Measurements from ENCODE around the gene AFDN. TPM values are rescaled to one million over a fixed set of nuclear protein-coding genes. Genes with fewer than 3 reads are reported as not detected.

The AFDN gene
- total and polyA plus RNA-seq, 9 donors: 24.4 to 266 (median 86.6) TPM

DNA sequence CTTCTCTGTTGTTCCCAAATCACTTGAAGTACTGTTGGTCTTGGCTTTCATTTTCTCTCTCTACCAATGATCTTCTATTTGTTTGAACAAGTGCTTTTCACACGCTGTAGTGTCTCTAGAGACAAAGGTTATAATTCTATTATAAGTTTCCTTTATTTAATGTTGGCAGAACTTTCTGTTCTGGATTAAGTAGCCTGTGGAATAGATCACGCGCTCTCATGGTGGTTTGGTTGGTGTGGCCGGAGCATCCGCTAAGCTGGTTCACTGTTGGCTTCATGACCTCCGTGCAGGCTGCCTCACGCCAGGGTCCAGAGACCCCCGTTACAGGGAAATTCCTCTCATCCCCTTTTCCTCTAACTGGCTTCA lies 139.8 kb downstream of the AFDN start:
- no peaks in the 10 kb centered on the region for H3K27me3 ChIP-seq
- H3K27ac ChIP-seq: no peak overlapping the region
- H3K4me1 ChIP-seq (ENCODE audit: insufficient read depth): no peaks in the 10 kb centered on the region
- H3K4me3 ChIP-seq: no peak overlapping the region
- H3K9me3 ChIP-seq: no peaks in the 10 kb centered on the region
- H3K36me3 ChIP-seq: no peaks in the 10 kb centered on the region
- no peak for DNase-seq
- intact Hi-C loops (cut with DNase I): no loop called here
- WGBS, 3 donors: 94 to 98% (median 95%) methylated on average over 8 of the region's 8 CpGs
- TF ChIP-seq EP300 (IDR thresholded peaks at IDR 0.05) (no peak), POLR2A (IDR thresholded peaks at IDR 0.05) (no peak)
- TF ChIP-seq, protein P1, sequence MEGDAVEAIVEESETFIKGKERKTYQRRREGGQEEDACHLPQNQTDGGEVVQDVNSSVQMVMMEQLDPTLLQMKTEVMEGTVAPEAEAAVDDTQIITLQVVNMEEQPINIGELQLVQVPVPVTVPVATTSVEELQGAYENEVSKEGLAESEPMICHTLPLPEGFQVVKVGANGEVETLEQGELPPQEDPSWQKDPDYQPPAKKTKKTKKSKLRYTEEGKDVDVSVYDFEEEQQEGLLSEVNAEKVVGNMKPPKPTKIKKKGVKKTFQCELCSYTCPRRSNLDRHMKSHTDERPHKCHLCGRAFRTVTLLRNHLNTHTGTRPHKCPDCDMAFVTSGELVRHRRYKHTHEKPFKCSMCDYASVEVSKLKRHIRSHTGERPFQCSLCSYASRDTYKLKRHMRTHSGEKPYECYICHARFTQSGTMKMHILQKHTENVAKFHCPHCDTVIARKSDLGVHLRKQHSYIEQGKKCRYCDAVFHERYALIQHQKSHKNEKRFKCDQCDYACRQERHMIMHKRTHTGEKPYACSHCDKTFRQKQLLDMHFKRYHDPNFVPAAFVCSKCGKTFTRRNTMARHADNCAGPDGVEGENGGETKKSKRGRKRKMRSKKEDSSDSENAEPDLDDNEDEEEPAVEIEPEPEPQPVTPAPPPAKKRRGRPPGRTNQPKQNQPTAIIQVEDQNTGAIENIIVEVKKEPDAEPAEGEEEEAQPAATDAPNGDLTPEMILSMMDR (IDR thresholded peaks at IDR 0.05): no peak

- DNase-seq: no peak
- TF ChIP-seq, protein P1 (IDR thresholded peaks at IDR 0.05): no peak
- no peak for TF ChIP-seq EP300 (IDR thresholded peaks at IDR 0.05)
- TF ChIP-seq POLR2A (IDR thresholded peaks at IDR 0.05): no peak
- intact Hi-C loops (cut with DNase I): no loop called here
Measured at GRCh38 chr6:167968091-167968490, 141.4 kb downstream of the AFDN start.

DNA sequence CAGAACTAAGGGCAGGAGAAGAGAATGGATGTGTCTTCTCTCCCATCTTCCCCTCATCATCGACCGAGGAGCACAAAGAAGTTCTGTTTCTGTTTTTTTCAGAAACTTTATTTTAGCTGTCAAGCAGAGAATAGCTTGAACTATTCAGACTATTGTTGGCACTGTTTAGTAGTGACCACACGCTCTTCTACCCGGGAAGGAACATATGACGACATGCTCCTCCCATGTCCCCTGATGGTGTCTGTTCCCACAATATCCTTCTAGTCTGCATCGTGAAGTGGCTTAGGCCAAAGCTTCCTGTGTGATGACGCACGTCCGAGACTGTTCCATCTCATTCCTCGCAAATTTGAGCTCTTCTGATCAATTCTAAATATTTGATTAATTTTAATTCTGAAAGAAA lies 143.5 kb downstream of the AFDN start:
- Histone ChIP-seq H3K27me3 (no peaks in the 10 kb centered on the region), H3K27ac (no peak overlapping the region), H3K4me3 (no peak overlapping the region), H3K36me3 (no peaks in the 10 kb centered on the region), H3K4me1 (ENCODE audit: insufficient read depth) (peaks cover 2% of the 10 kb centered on the region), H3K9me3 (no peaks in the 10 kb centered on the region)
- 93 to 94% (median 93%) methylated on average over 10 of the region's 10 CpGs for WGBS, 3 donors
- DNase-seq: no peak
- TF ChIP-seq EP300 (IDR thresholded peaks at IDR 0.05): no peak
- no peak for TF ChIP-seq POLR2A (IDR thresholded peaks at IDR 0.05)
- TF ChIP-seq, protein P1 (IDR thresholded peaks at IDR 0.05): no peak
- intact Hi-C loops (cut with DNase I): no loop called here

More at GRCh38 chr6:167968091-167968490, 141.4 kb downstream of the AFDN start:
- Histone ChIP-seq H3K36me3 (no peaks in the 10 kb centered on the region), H3K9me3 (no peaks in the 10 kb centered on the region), H3K4me3 (no peak overlapping the region), H3K27me3 (no peaks in the 10 kb centered on the region), H3K27ac (no peak overlapping the region), H3K4me1 (ENCODE audit: insufficient read depth) (no peaks in the 10 kb centered on the region)
- 78 to 86% (median 81%) methylated on average over 6 of the region's 6 CpGs for WGBS, 3 donors

DNA sequence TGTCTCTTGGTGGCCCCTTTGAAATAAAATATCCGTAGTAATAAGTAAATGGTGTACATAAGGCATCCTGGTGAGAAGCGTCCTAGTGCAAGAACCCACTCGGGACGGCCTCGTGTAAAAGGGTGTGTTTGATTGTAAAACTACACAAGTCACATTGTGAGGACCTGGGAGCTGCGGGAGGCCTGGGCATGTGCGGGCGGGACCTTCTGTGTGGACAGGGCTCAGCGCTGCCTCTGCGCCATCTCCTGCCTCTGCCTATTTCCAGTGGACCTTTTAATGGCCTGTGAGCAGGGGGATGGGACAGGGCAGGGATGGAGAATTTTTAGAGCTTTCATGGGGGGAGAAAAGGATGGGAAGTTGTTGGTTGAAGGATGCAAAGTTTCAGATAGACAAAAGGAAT lies 145.5 kb downstream of the AFDN start:
- 94 to 97% (median 97%) methylated on average over 10 of the region's 10 CpGs for WGBS, 3 donors

More for the DNA sequence above, 145.5 kb downstream of the AFDN start:
- Histone ChIP-seq H3K36me3 (no peaks in the 10 kb centered on the region), H3K27me3 (no peaks in the 10 kb centered on the region), H3K9me3 (no peaks in the 10 kb centered on the region), H3K27ac (no peak overlapping the region), H3K4me3 (no peak overlapping the region), H3K4me1 (ENCODE audit: insufficient read depth) (peaks cover 2% of the 10 kb centered on the region)
- intact Hi-C loops (cut with DNase I): no loop called here
- TF ChIP-seq POLR2A (IDR thresholded peaks at IDR 0.05) (no peak), EP300 (IDR thresholded peaks at IDR 0.05) (no peak)
- TF ChIP-seq, protein P1 (IDR thresholded peaks at IDR 0.05): no peak
- DNase-seq: no peak
